Pancreas (tissue), 10 donors: Measurements from ENCODE around the gene NDRG4. TPM values are rescaled to one million over a fixed set of nuclear protein-coding genes. Genes with fewer than 3 reads are reported as not detected.

Source experiments
- ATAC-seq, 4 donors: fragments of 200-7000 bp; cut with Tn5 transposase; one replicate each; pipeline versions ENCODE4 v1.8.0 to v1.9.1; 2020; ENCODE audit warnings: mild to moderate bottlenecking in 4 of 4, moderate library complexity in 4 of 4
- DNase-seq, 6 donors: peaks; one replicate each; pipeline ENCODE4 v3.0.0-alpha.2; 2020
- FAIRE-seq: peaks from 2 replicates; lab custom pipeline; 2012; peaks lifted over from hg19 to GRCh38; lab: Jason Lieb, UNC
- H3K27ac ChIP-seq, 4 donors: fragments of 200-600 bp; sonication (generic); 1 replicate in 3 of 4; 2 replicates in 1 of 4; pipeline versions ENCODE4 v1.5.0 to v1.8.0; 2020
- H3K27me3 ChIP-seq, 4 donors: fragments of 200-600 bp; one replicate each; pipeline ENCODE4 v1.8.0; 2021
- H3K36me3 ChIP-seq, 3 donors: fragments of 200-600 bp; sonication (generic) in 1 of 3; one replicate each; pipeline versions ENCODE4 v1.5.0 to v1.8.0; 2020 to 2021
- H3K4me1 ChIP-seq, 3 donors: fragments of 200-600 bp; one replicate each; pipeline ENCODE4 v1.8.0; 2021
- H3K4me3 ChIP-seq, 4 donors: fragments of 200-600 bp; sonication (generic) in 2 of 4; one replicate each; pipeline versions ENCODE4 v1.5.0 to v1.8.0; 2020 to 2021
- H3K9me3 ChIP-seq, 4 donors: fragments of 200-600 bp; one replicate each; pipeline ENCODE4 v1.8.0; 2021
- CTCF ChIP-seq, 4 donors: fragments of 200-600 bp; sonication (generic) in 3 of 4; IDR thresholded peaks; one replicate each; pipeline versions ENCODE4 v1.5.0 to v1.8.0; 2021; ENCODE audit warnings: antibody characterized with exemption in 4 of 4
- WGBS, 2 donors: extraction: QIAGEN DNeasy Blood & Tissue Kit; methylation state at CpG; one replicate each; pipeline ENCODE4 v1.1.7; 2013; 5-methylcytosine and 5-hydroxymethylcytosine counted together
- intact Hi-C, 3 donors: fragments of 100-400 bp; cut with DNase I; formaldehyde crosslinking; loops; one replicate each; pipeline versions ENCODE4 v1.11.1 to v1.14.2; 2022
- polyA plus RNA-seq, 2 donors: library from polyadenylated mRNA; stranded (reverse); fragments of 200-250 nt; gene quantifications; one replicate each; pipeline ENCODE4 v1.2.3, GENCODE V29; 2013
- total RNA-seq, 6 donors: library from RNA; stranded (reverse); fragmentation: NEBNext Ultra II Directional in 4 of 6; extraction: Animal tissue kit (Norgen Biotek cat#: 25700) in 4 of 6; gene quantifications; one replicate each; pipeline versions ENCODE4 v1.2.1 to v1.2.4, GENCODE V29; 2021 to 2023
- donor health status: healthy with polysubstance abuse.
- donor health status: DM: no; HTN: no; CAD: no; lungs with moderate emphysema.
- donor health status: DM: no; HTN: no; CAD: no.
- donor health status: control.
- donor health status: control.
- donor health status: Bipolar disorder and iron deficiency.
- donor health status: DM: yes; HTN: yes; CAD: no.
- donor health status: DM: no; HTN: no; CAD: no.
- donor health status: DM: no; HTN: no; CAD: no.
- donor health status: DM: yes; HTN: yes; CAD: no.

NDRG4 gene
- total and polyA plus RNA-seq, 8 donors: 2.0 to 25.8 (median 4.1) TPM

GRCh38 chr16:58492066-58492465 is 7.9 kb upstream of the NDRG4 start:
- no peak for ATAC-seq
- no peaks in the 10 kb centered on the region for H3K36me3 ChIP-seq
- no peak for TF ChIP-seq CTCF (IDR thresholded peaks at IDR 0.05)
- H3K27me3 ChIP-seq: no peaks in the 10 kb centered on the region
- H3K9me3 ChIP-seq: no peaks in the 10 kb centered on the region
- no peak overlapping the region for H3K27ac ChIP-seq
- WGBS, 2 donors: 59 to 69% methylated on average over 4 of the region's 4 CpGs
- H3K4me1 ChIP-seq: no peaks in the 10 kb centered on the region
- no peak for FAIRE-seq
- intact Hi-C loops: no loop called here
- no peak for DNase-seq
- no peak overlapping the region for H3K4me3 ChIP-seq

DNA sequence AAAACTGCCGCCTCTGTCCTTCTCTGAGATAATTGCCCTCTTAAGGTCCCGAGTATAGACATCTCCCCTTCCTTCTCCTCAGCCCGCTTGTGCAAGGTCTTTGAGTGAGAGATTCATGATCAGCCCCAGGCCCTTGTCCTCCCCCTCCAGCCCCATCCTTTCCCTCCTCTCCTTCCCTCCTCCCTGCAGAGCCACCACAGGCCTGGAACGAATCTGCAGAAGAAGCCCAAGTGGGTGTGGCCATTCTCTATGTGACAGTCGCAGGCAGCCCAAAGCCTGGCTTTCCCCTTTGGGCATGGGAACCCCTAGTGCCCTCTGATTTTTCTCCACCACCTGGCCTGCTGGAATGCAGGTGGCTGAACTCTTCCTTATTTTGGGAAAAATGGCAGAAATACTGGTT is 7.2 kb upstream of the NDRG4 start:
- DNase-seq: no peak
- FAIRE-seq: no peak
- H3K36me3 ChIP-seq: no peaks in the 10 kb centered on the region
- no peak overlapping the region for H3K4me3 ChIP-seq
- WGBS, 2 donors: 49 to 52% methylated on average over 5 of the region's 5 CpGs
- no peak for ATAC-seq
- intact Hi-C loops: no loop called here
- no peaks in the 10 kb centered on the region for H3K27me3 ChIP-seq
- TF ChIP-seq CTCF (IDR thresholded peaks at IDR 0.05): no peak
- H3K4me1 ChIP-seq: no peaks in the 10 kb centered on the region
- no peak overlapping the region for H3K27ac ChIP-seq
- H3K9me3 ChIP-seq: no peaks in the 10 kb centered on the region

GRCh38 chr16:58493756-58494431 is 6.0 kb upstream of the NDRG4 start:
- Histone ChIP-seq H3K4me1 (no peaks in the 10 kb centered on the region), H3K27ac (no peak overlapping the region), H3K36me3 (no peaks in the 10 kb centered on the region), H3K9me3 (no peaks in the 10 kb centered on the region), H3K4me3 (no peak overlapping the region), H3K27me3 (no peaks in the 10 kb centered on the region)
- DNase-seq (peak in 1 of 6 donors; percentile 46), FAIRE-seq (no peak), ATAC-seq (peak in 1 of 4 donors; percentile 9)
- TF ChIP-seq CTCF (IDR thresholded peaks at IDR 0.05): no peak
- intact Hi-C loops: no loop called here
- WGBS, 2 donors: 64 to 66% methylated on average over 20 of the region's 20 CpGs

- ATAC-seq (peak; percentile 48 to 81 (median 68)), FAIRE-seq (no peak), DNase-seq (peak in 5 of 6 donors; percentile 63 to 75 (median 67))
- TF ChIP-seq CTCF (IDR thresholded peaks at IDR 0.05): peak in 1 of 4 donors; percentile 8
- Histone ChIP-seq H3K27me3 (no peaks in the 10 kb centered on the region), H3K27ac (peak overlapping the region in 2 of 4 donors; percentile 15 to 52), H3K36me3 (no peaks in the 10 kb centered on the region), H3K4me1 (no peaks in the 10 kb centered on the region), H3K9me3 (no peaks in the 10 kb centered on the region), H3K4me3 (no peak overlapping the region)
- intact Hi-C loops: no loop called here
- WGBS, 2 donors: 7 to 17% methylated on average over 8 of the region's 8 CpGs
These were observed 4.9 kb upstream of the NDRG4 start for GRCh38 chr16:58494981-58495520.
